CD14-positive monocyte (primary cell): Measurements from ENCODE around the gene MYO7B. TPM values are rescaled to one million over a fixed set of nuclear protein-coding genes. Genes with fewer than 3 reads are reported as not detected.

ENCODE experiments used
- DNase-seq, 3 donors: peaks; one replicate each; pipeline ENCODE4 v3.0.0-alpha.2; 2011 to 2022
- H2AFZ ChIP-seq: 2 replicates; pipeline ENCODE4 v1.6.0; 2012; ENCODE audit warnings: mild to moderate bottlenecking, low read depth, low read length, inconsistent platforms; ENCODE audit not compliant: insufficient read depth, poor library complexity, severe bottlenecking
- H3K27ac ChIP-seq, 2 donors: 1 replicate in 1 of 2; 2 replicates in 1 of 2; pipeline ENCODE4 v1.5.1; 2012 to 2013; ENCODE audit warnings: low read length in 2 of 2, control low read depth in 1 of 2, inconsistent platforms in 1 of 2, low read depth in 1 of 2, mild to moderate bottlenecking in 1 of 2
- H3K27me3 ChIP-seq, 2 donors: one replicate each; pipeline versions ENCODE4 v1.6.0 to v1.6.1; 2011 to 2013; ENCODE audit warnings: low read length in 2 of 2; ENCODE audit not compliant: control insufficient read depth in 2 of 2, insufficient read depth in 2 of 2
- H3K36me3 ChIP-seq, 2 donors: replicated peaks in 1 of 2; 1 replicate in 1 of 2; 2 replicates in 1 of 2; pipeline versions ENCODE4 v1.5.1 to v1.6.1; 2012 to 2013; ENCODE audit warnings: low read length in 2 of 2, control low read depth in 1 of 2, inconsistent platforms in 1 of 2, mild to moderate bottlenecking in 1 of 2; ENCODE audit not compliant: insufficient read depth in 2 of 2, control insufficient read depth in 1 of 2
- H3K4me1 ChIP-seq, 2 donors: 1 replicate in 1 of 2; 2 replicates in 1 of 2; pipeline versions ENCODE4 v1.5.1 to v1.6.1; 2012 to 2013; ENCODE audit warnings: low read length in 2 of 2, control low read depth in 1 of 2, inconsistent platforms in 1 of 2, mild to moderate bottlenecking in 1 of 2, moderate library complexity in 1 of 2; ENCODE audit not compliant: insufficient read depth in 2 of 2, control insufficient read depth in 1 of 2
- H3K4me2 ChIP-seq: replicated peaks from 2 replicates; pipeline ENCODE3; 2012; ENCODE audit warnings: low read length, moderate library complexity, mild to moderate bottlenecking; ENCODE audit not compliant: poor library complexity, severe bottlenecking; ENCODE audit errors: extremely low read depth
- H3K4me3 ChIP-seq, 3 experiments: fragments of 200-600 bp in 1 of 3; sonication (generic) in 1 of 3; replicated peaks in 1 of 3; 1 replicate in 2 of 3; 2 replicates in 1 of 3; pipeline ENCODE4 v1.5.1; 2011 to 2013; ENCODE audit warnings: low read length in 3 of 3, mild to moderate bottlenecking in 3 of 3, control low read depth in 2 of 3, low read depth in 2 of 3, inconsistent platforms in 1 of 3, moderate library complexity in 1 of 3
- H3K79me2 ChIP-seq: 2 replicates; pipeline ENCODE4 v1.6.0; 2012; ENCODE audit warnings: mild to moderate bottlenecking, control low read depth, inconsistent platforms, low read length, moderate library complexity; ENCODE audit not compliant: insufficient read depth
- H3K9ac ChIP-seq: 2 replicates; pipeline ENCODE4 v1.6.0; 2017; ENCODE audit warnings: low read length, mild to moderate bottlenecking; ENCODE audit not compliant: insufficient read depth, poor library complexity, severe bottlenecking
- H3K9me3 ChIP-seq, 2 donors: replicated peaks in 1 of 2; 1 replicate in 1 of 2; 2 replicates in 1 of 2; pipeline versions ENCODE4 v1.5.1 to v1.6.1; 2012 to 2013; ENCODE audit warnings: low read length in 2 of 2, control low read depth in 1 of 2; ENCODE audit not compliant: control insufficient read depth in 1 of 2, insufficient read depth in 1 of 2
- H4K20me1 ChIP-seq: 2 replicates; pipeline ENCODE4 v1.6.0; 2012; ENCODE audit warnings: mild to moderate bottlenecking, low read length, control low read depth, moderate library complexity; ENCODE audit not compliant: insufficient read depth
- H3K27ac Mint-ChIP-seq, 7 donors: one replicate each; pipeline ENCODE4 v1.8.0; 2020; ENCODE audit warnings: mild to moderate bottlenecking in 7 of 7, mixed read lengths in 7 of 7, moderate library complexity in 6 of 7, inconsistent platforms in 2 of 7
- H3K27me3 Mint-ChIP-seq, 3 donors: one replicate each; pipeline ENCODE4 v1.8.0; 2021 to 2022; ENCODE audit warnings: low read depth in 3 of 3, mild to moderate bottlenecking in 3 of 3, mixed read lengths in 3 of 3, moderate library complexity in 3 of 3, inconsistent platforms in 1 of 3
- H3K36me3 Mint-ChIP-seq, 2 donors: one replicate each; pipeline ENCODE4 v1.8.0; 2020; ENCODE audit warnings: mixed read lengths in 2 of 2, inconsistent platforms in 1 of 2, mild to moderate bottlenecking in 1 of 2
- H3K4me1 Mint-ChIP-seq: one replicate; pipeline ENCODE4 v1.8.0; 2020; ENCODE audit warnings: mild to moderate bottlenecking, mixed read lengths
- H3K4me3 Mint-ChIP-seq, 2 donors: one replicate each; pipeline ENCODE4 v1.8.0; 2020; ENCODE audit warnings: mild to moderate bottlenecking in 2 of 2, mixed read lengths in 2 of 2, moderate library complexity in 1 of 2
- H3K9me3 Mint-ChIP-seq, 7 donors: one replicate each; pipeline ENCODE4 v1.8.0; 2020 to 2022; ENCODE audit warnings: mixed read lengths in 7 of 7, mild to moderate bottlenecking in 6 of 7, moderate library complexity in 6 of 7, inconsistent platforms in 2 of 7
- CTCF ChIP-seq: fragments of 200-600 bp; IDR thresholded peaks from one replicate; pipeline ENCODE4 v1.8.0; 2022; ENCODE audit warnings: antibody characterized with exemption, mild to moderate bottlenecking
- WGBS: methylation state at CpG from one replicate; pipeline ENCODE4 v1.1.5; 2013; ENCODE audit warnings: missing lambda C conversion rate; ENCODE audit not compliant: insufficient coverage; 5-methylcytosine and 5-hydroxymethylcytosine counted together
- intact Hi-C, 2 donors: fragments of 100-400 bp; cut with micrococcal nuclease; formaldehyde crosslinking; loops; one replicate each; pipeline versions ENCODE4 v1.15.0 to v1.15.1; 2023
- polyA plus RNA-seq, 3 donors: library from polyadenylated mRNA; depleted of rRNA in 1 of 3; unstranded in 2 of 3; stranded (reverse) in 1 of 3; fragments of 300-500 nt in 2 of 3; fragments of >200 nt in 1 of 3; fragmentation: Illumina TruSeq in 2 of 3; gene quantifications; 1 replicate in 2 of 3; 2 replicates in 1 of 3; pipeline ENCODE4 v1.2.3, GENCODE V29; 2012 to 2021

MYO7B gene
- polyA plus RNA-seq, 3 donors: 7.3 to 9.8 (median 9.0) TPM

- Mint-ChIP-seq H3K9me3 (peaks cover 0 to 2% (median 0%) of the 10 kb centered on the region in 7 donors), H3K27me3 (peaks cover 3 to 7% (median 7%) of the 10 kb centered on the region in 3 donors), H3K27ac (peak overlapping the region in 1 of 7 donors; percentile 42), H3K4me1 (peaks cover 16% of the 10 kb centered on the region), H3K4me3 (no peak overlapping the region), H3K36me3 (no peaks in the 10 kb centered on the region)
- H3K9ac ChIP-seq: no peak overlapping the region
- no peak overlapping the region for H3K4me2 ChIP-seq
- no peaks in the 10 kb centered on the region for H3K9me3 ChIP-seq
- intact Hi-C loops: no loop called here
- TF ChIP-seq CTCF: no peak
- no peaks in the 10 kb centered on the region for H3K4me1 ChIP-seq
- 89% methylated on average over 10 of the region's 16 CpGs for WGBS
- H3K79me2 ChIP-seq: no peaks in the 10 kb centered on the region
- H3K36me3 ChIP-seq: no peaks in the 10 kb centered on the region
- H3K4me3 ChIP-seq: no peak overlapping the region
- H2AFZ ChIP-seq: no peak overlapping the region
- no peaks in the 10 kb centered on the region for H3K27me3 ChIP-seq
- H4K20me1 ChIP-seq: no peaks in the 10 kb centered on the region
- H3K27ac ChIP-seq: no peak overlapping the region
- no peak for DNase-seq
Measured at GRCh38 chr2:127619877-127620705, 84.6 kb downstream of the MYO7B start.

GRCh38 chr2:127620866-127621265 is 85.4 kb downstream of the MYO7B start:
- Mint-ChIP-seq H3K4me1 (peaks cover 12% of the 10 kb centered on the region), H3K27me3 (peaks cover 3 to 9% (median 4%) of the 10 kb centered on the region in 3 donors), H3K9me3 (peaks cover 0 to 2% (median 0%) of the 10 kb centered on the region in 7 donors), H3K27ac (no peak overlapping the region), H3K36me3 (no peaks in the 10 kb centered on the region), H3K4me3 (no peak overlapping the region)
- no peak overlapping the region for H3K4me3 ChIP-seq
- H3K4me1 ChIP-seq: no peaks in the 10 kb centered on the region
- H3K9ac ChIP-seq: no peak overlapping the region
- no peaks in the 10 kb centered on the region for H3K79me2 ChIP-seq
- no peaks in the 10 kb centered on the region for H3K27me3 ChIP-seq
- no peaks in the 10 kb centered on the region for H3K36me3 ChIP-seq
- H3K27ac ChIP-seq: no peak overlapping the region
- WGBS: 44% methylated on average over 3 of the region's 3 CpGs
- no peak overlapping the region for H3K4me2 ChIP-seq
- no peak for TF ChIP-seq CTCF
- DNase-seq: peak in 1 of 3 donors; percentile 20
- intact Hi-C loops: no loop called here
- H3K9me3 ChIP-seq: no peaks in the 10 kb centered on the region
- H4K20me1 ChIP-seq: no peaks in the 10 kb centered on the region
- H2AFZ ChIP-seq: no peak overlapping the region
